GM12865 (cell line): ENCODE results near the gene MATN3.

Experiments used
- DNase-seq: peaks from one replicate; pipeline ENCODE4 v3.0.0; 2010; ENCODE audit warnings: low read depth
- H3K4me3 ChIP-seq: 2 replicates; pipeline ENCODE4 v1.5.1; 2011; ENCODE audit warnings: mild to moderate bottlenecking, low read depth, low read length, control low read depth
- TF ChIP-seq, protein P1 (sequence below): IDR thresholded peaks from 2 replicates; pipeline ENCODE4 v1.5.1; 2011; ENCODE audit warnings: low read length, control low read depth, low read depth, inconsistent platforms; ENCODE audit not compliant: insufficient read depth; ENCODE audit errors: missing control alignments

MATN3 gene

GRCh38 chr2:20016346-20016745 lies 3.9 kb upstream of the MATN3 start:
- TF ChIP-seq, protein P1, sequence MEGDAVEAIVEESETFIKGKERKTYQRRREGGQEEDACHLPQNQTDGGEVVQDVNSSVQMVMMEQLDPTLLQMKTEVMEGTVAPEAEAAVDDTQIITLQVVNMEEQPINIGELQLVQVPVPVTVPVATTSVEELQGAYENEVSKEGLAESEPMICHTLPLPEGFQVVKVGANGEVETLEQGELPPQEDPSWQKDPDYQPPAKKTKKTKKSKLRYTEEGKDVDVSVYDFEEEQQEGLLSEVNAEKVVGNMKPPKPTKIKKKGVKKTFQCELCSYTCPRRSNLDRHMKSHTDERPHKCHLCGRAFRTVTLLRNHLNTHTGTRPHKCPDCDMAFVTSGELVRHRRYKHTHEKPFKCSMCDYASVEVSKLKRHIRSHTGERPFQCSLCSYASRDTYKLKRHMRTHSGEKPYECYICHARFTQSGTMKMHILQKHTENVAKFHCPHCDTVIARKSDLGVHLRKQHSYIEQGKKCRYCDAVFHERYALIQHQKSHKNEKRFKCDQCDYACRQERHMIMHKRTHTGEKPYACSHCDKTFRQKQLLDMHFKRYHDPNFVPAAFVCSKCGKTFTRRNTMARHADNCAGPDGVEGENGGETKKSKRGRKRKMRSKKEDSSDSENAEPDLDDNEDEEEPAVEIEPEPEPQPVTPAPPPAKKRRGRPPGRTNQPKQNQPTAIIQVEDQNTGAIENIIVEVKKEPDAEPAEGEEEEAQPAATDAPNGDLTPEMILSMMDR, result no peak
- no peak for DNase-seq

GRCh38 chr2:20015482-20016083 lies 3.1 kb upstream of the MATN3 start:
- DNase-seq, result peak; percentile 45
- TF ChIP-seq, protein P1, result peak; percentile 31
- H3K4me3 ChIP-seq, result no peak overlapping the region

More at GRCh38 chr2:20016346-20016745, 3.9 kb upstream of the MATN3 start:
- H3K4me3 ChIP-seq, result no peak overlapping the region

DNA sequence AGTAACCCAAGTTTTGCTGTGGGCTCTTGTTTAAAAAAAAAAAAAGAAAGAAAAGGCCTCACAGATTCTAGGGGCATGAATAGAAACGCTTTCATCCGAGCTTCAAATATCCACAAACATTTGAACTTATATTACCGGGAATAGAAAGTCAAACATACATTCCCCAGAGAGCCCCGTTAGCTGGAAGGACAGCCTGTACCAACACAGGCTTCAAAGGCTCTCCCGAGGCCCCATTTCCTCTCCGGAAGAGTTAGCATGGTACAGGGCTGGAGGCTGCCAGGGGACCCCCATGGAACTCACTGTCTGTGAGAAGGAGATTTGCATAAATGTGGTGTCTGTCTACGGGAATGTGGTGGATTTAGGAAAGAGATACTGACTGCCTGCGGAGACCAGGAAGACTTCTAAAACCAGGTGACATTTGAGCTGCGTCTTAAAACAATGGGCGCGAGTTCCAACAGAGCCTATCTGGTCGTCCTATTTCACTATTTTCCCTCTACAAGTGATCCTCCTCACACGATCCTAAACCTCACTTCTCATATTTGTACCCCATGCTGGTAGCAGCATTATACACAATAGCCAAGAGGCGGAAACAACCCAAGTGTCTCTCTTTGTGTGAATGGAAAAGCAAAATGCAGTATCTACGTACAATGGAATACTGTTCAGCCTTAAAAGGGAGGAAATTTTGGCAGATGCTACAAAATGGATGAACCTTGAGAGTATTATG lies 820 bp upstream of the MATN3 start:
- TF ChIP-seq, protein P1, result no peak
- no peak for DNase-seq
- no peak overlapping the region for H3K4me3 ChIP-seq

DNA sequence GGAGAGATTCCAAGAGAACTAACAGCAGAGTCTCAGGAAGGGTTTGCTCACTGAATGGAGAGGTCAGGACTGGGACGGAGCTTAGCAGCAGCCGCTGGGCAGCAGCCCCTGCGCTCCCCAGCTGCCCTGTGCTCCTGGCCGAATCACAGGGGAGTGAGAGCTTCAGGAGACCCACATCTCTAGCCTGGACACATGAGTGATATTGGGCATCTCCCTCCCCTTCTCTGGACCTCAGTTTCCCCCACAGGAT lies 511 bp downstream of the MATN3 start:
- DNase-seq, result no peak
- TF ChIP-seq, protein P1, result no peak
- H3K4me3 ChIP-seq, result no peak overlapping the region

- DNase-seq, result no peak
- TF ChIP-seq, protein P1, result no peak
- H3K4me3 ChIP-seq, result no peak overlapping the region
Observed at GRCh38 chr2:20011276-20012031, 1.0 kb downstream of the MATN3 start.

DNA sequence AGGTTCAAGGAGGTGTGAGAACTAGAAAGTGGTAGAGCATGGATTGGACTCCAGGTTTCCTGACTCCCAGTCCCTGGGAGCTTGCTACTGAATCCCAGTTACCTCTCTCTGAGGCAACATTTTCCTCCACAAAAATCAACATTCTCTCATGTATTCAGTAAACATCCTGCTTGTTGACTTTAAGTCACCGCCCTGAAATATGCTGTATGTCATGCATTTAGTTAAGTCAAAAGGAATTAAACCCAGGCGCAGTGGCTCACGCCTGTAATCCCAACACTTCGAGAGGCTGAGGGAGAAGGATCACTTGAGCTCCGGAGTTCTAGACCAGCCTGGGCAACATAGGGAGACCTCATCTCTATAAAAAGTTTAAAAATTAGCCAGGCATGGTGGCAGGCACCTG lies 3.8 kb downstream of the MATN3 start:
- H3K4me3 ChIP-seq, result no peak overlapping the region
- no peak for DNase-seq
- TF ChIP-seq, protein P1, result no peak
